ENCODE measurements around the gene MTCL1.

The MTCL1 gene

GRCh38 chr18:8795586-8796325 is 90.4 kb downstream of the MTCL1 start:
- DNase-seq = no peak

GRCh38 chr18:8797206-8797605 is 91.8 kb downstream of the MTCL1 start:
- DNase-seq = no peak

GRCh38 chr18:8799001-8799400 is 93.6 kb downstream of the MTCL1 start:
- DNase-seq = no peak

GRCh38 chr18:8799596-8800441 is 94.5 kb downstream of the MTCL1 start:
- no peak for DNase-seq

- DNase-seq = no peak
These were observed 95.1 kb downstream of the MTCL1 start for GRCh38 chr18:8800445-8800844.

- DNase-seq = no peak
These were observed 95.5 kb downstream of the MTCL1 start for GRCh38 chr18:8800876-8801262.

- no peak for DNase-seq
These were observed 96.0 kb downstream of the MTCL1 start for GRCh38 chr18:8801263-8801901.

- no peak for DNase-seq
These were observed 96.8 kb downstream of the MTCL1 start for GRCh38 chr18:8802017-8802672.

- no peak for DNase-seq
These were observed 97.9 kb downstream of the MTCL1 start for GRCh38 chr18:8803063-8803795.

GRCh38 chr18:8803957-8804356 is 98.6 kb downstream of the MTCL1 start:
- no peak for DNase-seq

GRCh38 chr18:8805552-8805951 is 100.2 kb downstream of the MTCL1 start:
- DNase-seq = no peak

- DNase-seq = no peak
These were observed 100.9 kb downstream of the MTCL1 start for GRCh38 chr18:8806100-8806797.

GRCh38 chr18:8806798-8807487 is 101.6 kb downstream of the MTCL1 start:
- no peak for DNase-seq

GRCh38 chr18:8807488-8807805 is 102.1 kb downstream of the MTCL1 start:
- no peak for DNase-seq

GRCh38 chr18:8808001-8808400 is 102.6 kb downstream of the MTCL1 start:
- DNase-seq = no peak

GRCh38 chr18:8809514-8809913 is 104.2 kb downstream of the MTCL1 start:
- no peak for DNase-seq

- no peak for DNase-seq
These were observed 104.8 kb downstream of the MTCL1 start for GRCh38 chr18:8810157-8810556.

GRCh38 chr18:8811115-8811514 is 105.8 kb downstream of the MTCL1 start:
- DNase-seq = no peak

GRCh38 chr18:8812631-8813030 is 107.3 kb downstream of the MTCL1 start:
- no peak for DNase-seq

GRCh38 chr18:8813611-8814010 is 108.3 kb downstream of the MTCL1 start:
- DNase-seq = no peak

- DNase-seq = no peak
These were observed 108.8 kb downstream of the MTCL1 start for GRCh38 chr18:8814206-8814605.

All from NCI-H345 (cell line).